ENCODE results near the gene PRSS56. TPM values are rescaled to one million over a fixed set of nuclear protein-coding genes. Genes with fewer than 3 reads are reported as not detected.

PRSS56 gene
- total RNA-seq, 1 donor from 2014 or later, result not detected

DNA sequence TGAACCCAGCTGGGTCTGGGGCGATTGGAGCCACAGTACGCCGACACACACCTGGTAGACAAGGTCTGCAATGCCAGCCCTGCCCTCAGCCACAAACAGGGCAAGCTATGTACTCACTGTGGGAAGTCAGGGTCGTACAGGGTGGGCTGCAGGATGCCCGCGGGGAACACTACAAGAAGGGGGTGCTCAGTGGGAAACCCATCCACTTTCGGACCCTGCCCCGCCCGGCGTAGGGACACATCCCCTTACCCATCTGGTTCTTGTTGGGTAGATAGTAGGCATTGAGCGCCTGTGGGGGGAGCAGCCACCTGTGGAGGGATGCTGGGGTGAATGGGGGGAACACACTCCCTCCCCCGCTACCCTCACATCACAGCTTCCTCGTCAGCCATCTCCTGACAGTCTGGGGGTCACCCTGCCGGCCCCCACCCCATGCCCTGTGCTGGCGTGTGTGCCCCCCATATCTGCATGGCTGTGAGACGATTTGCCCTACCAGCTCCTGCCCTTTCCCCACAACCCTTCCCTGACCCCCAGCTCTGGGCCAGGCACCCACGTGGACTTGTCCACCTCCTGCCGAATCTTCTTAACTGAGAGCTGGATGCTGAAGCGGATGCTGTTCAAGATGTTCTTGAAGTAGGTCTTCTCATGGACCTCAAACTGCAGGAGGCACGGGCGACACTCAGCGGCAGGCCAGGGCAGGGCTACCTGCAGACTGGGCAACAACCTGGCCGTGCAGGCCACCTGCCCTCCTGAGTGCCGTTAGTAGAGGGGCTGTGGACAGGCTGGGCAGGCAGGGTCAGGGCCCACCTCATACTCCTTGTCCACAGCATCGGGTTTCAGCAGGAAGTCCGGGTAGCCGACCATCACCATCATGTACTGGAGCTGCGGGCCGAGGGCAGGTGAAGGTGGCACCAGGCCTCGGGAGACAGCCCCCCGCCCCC, 37.6 kb upstream of the PRSS56 start:
- no peak overlapping the region for H3K4me3 Mint-ChIP-seq (ENCODE audit: low read depth)
- no peak overlapping the region for H3K27ac Mint-ChIP-seq
- no peak for DNase-seq (ENCODE audit: low spot score, unreplicated experiment)
- no peaks in the 10 kb centered on the region for H3K4me1 Mint-ChIP-seq (ENCODE audit: low read depth)
- no peaks in the 10 kb centered on the region for H3K36me3 Mint-ChIP-seq (ENCODE audit: insufficient read depth)
- TF ChIP-seq CTCF (IDR thresholded peaks at IDR 0.05; ENCODE audit: unreplicated experiment), result no peak
- H3K27me3 Mint-ChIP-seq, result peaks cover 44% of the 10 kb centered on the region
- H3K9me3 Mint-ChIP-seq (ENCODE audit: low read depth), result no peaks in the 10 kb centered on the region

GRCh38 chr2:232483311-232483922, 36.8 kb upstream of the PRSS56 start:
- TF ChIP-seq CTCF (IDR thresholded peaks at IDR 0.05; ENCODE audit: unreplicated experiment), result no peak
- H3K36me3 Mint-ChIP-seq (ENCODE audit: insufficient read depth), result no peaks in the 10 kb centered on the region
- H3K27me3 Mint-ChIP-seq, result peaks cover 49% of the 10 kb centered on the region
- H3K9me3 Mint-ChIP-seq (ENCODE audit: low read depth), result no peaks in the 10 kb centered on the region
- DNase-seq (ENCODE audit: low spot score, unreplicated experiment), result no peak
- no peaks in the 10 kb centered on the region for H3K4me1 Mint-ChIP-seq (ENCODE audit: low read depth)
- no peak overlapping the region for H3K4me3 Mint-ChIP-seq (ENCODE audit: low read depth)
- H3K27ac Mint-ChIP-seq, result no peak overlapping the region

DNA sequence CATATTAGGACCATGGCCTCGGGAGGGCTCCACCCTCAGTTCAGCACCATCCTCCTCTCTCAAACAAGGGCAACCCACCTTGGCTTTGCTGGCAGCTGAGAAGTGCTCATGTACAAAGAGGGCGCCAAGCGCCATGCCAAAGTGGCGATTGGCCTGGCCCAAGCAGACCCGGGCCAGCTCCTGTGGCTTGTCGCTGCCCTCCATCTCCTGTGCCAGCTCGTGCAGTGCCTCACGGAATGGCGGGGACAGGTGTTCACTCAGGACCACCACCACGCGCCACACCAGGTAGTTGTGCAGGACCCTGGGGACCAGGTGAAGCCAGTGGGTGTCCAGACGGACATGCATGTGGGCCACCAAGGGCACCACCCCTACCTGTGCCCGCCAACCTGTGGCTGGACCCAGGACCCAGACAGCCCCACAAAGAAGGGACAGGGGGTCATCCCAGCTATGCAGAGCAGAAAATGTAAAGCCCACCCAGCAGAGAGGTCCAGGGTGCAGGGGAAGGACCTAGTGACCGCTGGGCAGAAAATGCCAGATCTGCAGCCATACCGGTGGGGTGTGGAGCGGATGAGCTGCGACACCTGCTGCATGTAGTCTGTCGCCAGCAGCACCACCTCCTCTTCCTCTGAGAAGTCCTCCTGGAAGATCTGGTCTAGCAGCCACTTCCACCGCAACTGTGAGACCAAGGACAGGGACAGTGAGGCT, 36.1 kb upstream of the PRSS56 start:
- H3K36me3 Mint-ChIP-seq (ENCODE audit: insufficient read depth), result no peaks in the 10 kb centered on the region

GRCh38 chr2:232484628-232485347, 35.4 kb upstream of the PRSS56 start:
- H3K4me3 Mint-ChIP-seq (ENCODE audit: low read depth), result no peak overlapping the region

More for the DNA sequence above, 36.1 kb upstream of the PRSS56 start:
- Mint-ChIP-seq H3K27ac (no peak overlapping the region), H3K4me1 (ENCODE audit: low read depth) (no peaks in the 10 kb centered on the region), H3K4me3 (ENCODE audit: low read depth) (no peak overlapping the region), H3K9me3 (ENCODE audit: low read depth) (no peaks in the 10 kb centered on the region), H3K27me3 (peaks cover 56% of the 10 kb centered on the region)
- DNase-seq (ENCODE audit: low spot score, unreplicated experiment), result no peak
- TF ChIP-seq CTCF (IDR thresholded peaks at IDR 0.05; ENCODE audit: unreplicated experiment), result no peak

More at GRCh38 chr2:232484628-232485347, 35.4 kb upstream of the PRSS56 start:
- Mint-ChIP-seq H3K36me3 (ENCODE audit: insufficient read depth) (no peaks in the 10 kb centered on the region), H3K27ac (no peak overlapping the region), H3K27me3 (peaks cover 58% of the 10 kb centered on the region), H3K4me1 (ENCODE audit: low read depth) (no peaks in the 10 kb centered on the region), H3K9me3 (ENCODE audit: low read depth) (no peaks in the 10 kb centered on the region)
- no peak for DNase-seq (ENCODE audit: low spot score, unreplicated experiment)
- TF ChIP-seq CTCF (IDR thresholded peaks at IDR 0.05; ENCODE audit: unreplicated experiment), result no peak

Measured in progenitor cell of endocrine pancreas (in vitro differentiated cells).